Measurements from ENCODE around the gene MYRF. TPM values are rescaled to one million over a fixed set of nuclear protein-coding genes. Genes with fewer than 3 reads are reported as not detected.
A peak's percentile ranks its signal among the peaks of the same experiment; 100 is the strongest.

The MYRF gene
- total and polyA plus RNA-seq, 11 donors, result 0.11 to 41.2 (median 0.25) TPM; not detected in 2

- Histone ChIP-seq H3K9me3 (no peaks in the 10 kb centered on the region), H3K4me1 (peaks cover 0 to 49% (median 15%) of the 10 kb centered on the region in 12 donors), H3K27me3 (no peaks in the 10 kb centered on the region), H3K36me3 (peaks cover 0 to 5% (median 0%) of the 10 kb centered on the region in 9 donors), H3K4me3 (peak overlapping the region; percentile 7 to 62 (median 45)), H3K27ac (peak overlapping the region in 8 of 12 donors; percentile 32 to 75 (median 44))
- ATAC-seq, result peak in 3 of 4 donors; percentile 13 to 33 (median 25)
- TF ChIP-seq CTCF (IDR thresholded peaks at IDR 0.05), result no peak
- TF ChIP-seq POLR2A (IDR thresholded peaks at IDR 0.05), result no peak
- no peak for DNase-seq
- intact Hi-C loops (cut with DNase I), result no loop called here
- WGBS, 4 donors, result 11 to 30% (median 23%) methylated on average over 8 to 9 of the region's 9 CpGs
Measured at GRCh38 chr11:61718046-61718531, 34.3 kb upstream of the MYRF start.

GRCh38 chr11:61718621-61719302, 33.7 kb upstream of the MYRF start:
- Histone ChIP-seq H3K9me3 (no peaks in the 10 kb centered on the region), H3K27me3 (no peaks in the 10 kb centered on the region), H3K36me3 (peaks cover 0 to 10% (median 0%) of the 10 kb centered on the region in 9 donors), H3K27ac (peak overlapping the region in 9 of 12 donors; percentile 24 to 75 (median 42)), H3K4me1 (peaks cover 0 to 47% (median 15%) of the 10 kb centered on the region in 12 donors), H3K4me3 (peak overlapping the region; percentile 7 to 62 (median 45))
- WGBS, 4 donors, result 18 to 31% (median 25%) methylated on average over 14 to 21 of the region's 21 CpGs
- peak; percentile 27 to 87 (median 68) for ATAC-seq
- no peak for TF ChIP-seq CTCF (IDR thresholded peaks at IDR 0.05)
- TF ChIP-seq POLR2A (IDR thresholded peaks at IDR 0.05), result no peak
- intact Hi-C loops (cut with DNase I), result no loop called here
- peak in 3 of 5 donors; percentile 63 to 71 (median 67) for DNase-seq

- peaks cover 0 to 43% (median 15%) of the 10 kb centered on the region in 12 donors for H3K4me1 ChIP-seq
- DNase-seq (no peak), ATAC-seq (no peak)
- 84 to 93% (median 91%) methylated on average over 12 of the region's 12 CpGs for WGBS, 4 donors
- H3K27ac ChIP-seq, result no peak overlapping the region
- no peaks in the 10 kb centered on the region for H3K9me3 ChIP-seq
- no peak overlapping the region for H3K4me3 ChIP-seq
- TF ChIP-seq POLR2A (IDR thresholded peaks at IDR 0.05) (no peak), CTCF (IDR thresholded peaks at IDR 0.05) (no peak)
- intact Hi-C loops (cut with DNase I), result no loop called here
- no peaks in the 10 kb centered on the region for H3K27me3 ChIP-seq
- H3K36me3 ChIP-seq, result peaks cover 0 to 22% (median 0%) of the 10 kb centered on the region in 9 donors
Measured at GRCh38 chr11:61719978-61720377, 32.5 kb upstream of the MYRF start.

- no peaks in the 10 kb centered on the region for H3K27me3 ChIP-seq
- TF ChIP-seq CTCF (IDR thresholded peaks at IDR 0.05), result no peak
- no peak for TF ChIP-seq POLR2A (IDR thresholded peaks at IDR 0.05)
- ATAC-seq (no peak), DNase-seq (no peak)
- H3K4me1 ChIP-seq, result peaks cover 0 to 37% (median 15%) of the 10 kb centered on the region in 12 donors
- intact Hi-C loops (cut with DNase I), result no loop called here
- no peaks in the 10 kb centered on the region for H3K9me3 ChIP-seq
- WGBS, 4 donors, result 89 to 96% (median 94%) methylated on average over 17 to 20 of the region's 20 CpGs
- H3K36me3 ChIP-seq, result peaks cover 0 to 23% (median 5%) of the 10 kb centered on the region in 9 donors
- H3K4me3 ChIP-seq, result no peak overlapping the region
- no peak overlapping the region for H3K27ac ChIP-seq
Measured at GRCh38 chr11:61720597-61720996, 31.8 kb upstream of the MYRF start.

Data from heart left ventricle (tissue), 16 donors.